Spinal cord (tissue), 10 donors: ENCODE measurements around the gene CHRNA10. TPM values are rescaled to one million over a fixed set of nuclear protein-coding genes. Genes with fewer than 3 reads are reported as not detected.

Experiments used
- DNase-seq, 6 donors: peaks; one replicate each; pipeline versions ENCODE4 v3.0.0 to v3.0.0-alpha.2; 2013 to 2015; ENCODE audit warnings: low spot score in 6 of 6, low read depth in 4 of 6
- H3K27ac ChIP-seq: one replicate; pipeline ENCODE4 v1.5.1; 2013; ENCODE audit warnings: low read depth, low read length, control low read depth
- H3K27me3 ChIP-seq: one replicate; pipeline ENCODE4 v1.6.1; 2013; ENCODE audit warnings: low read length; ENCODE audit not compliant: control insufficient read depth, insufficient read depth
- H3K36me3 ChIP-seq: one replicate; pipeline ENCODE4 v1.6.1; 2013; ENCODE audit warnings: low read length; ENCODE audit not compliant: control insufficient read depth, insufficient read depth
- H3K4me1 ChIP-seq: one replicate; pipeline ENCODE4 v1.6.1; 2013; ENCODE audit warnings: low read length; ENCODE audit not compliant: control insufficient read depth, insufficient read depth
- H3K4me3 ChIP-seq: one replicate; pipeline ENCODE4 v1.5.1; 2013; ENCODE audit warnings: low read depth, low read length, control low read depth
- H3K9me3 ChIP-seq: one replicate; pipeline ENCODE4 v1.6.1; 2013; ENCODE audit warnings: low read length; ENCODE audit not compliant: control insufficient read depth, insufficient read depth
- WGBS: methylation state at CpG from one replicate; pipeline ENCODE4 v1.1.5; 2013; ENCODE audit warnings: missing lambda C conversion rate; ENCODE audit not compliant: insufficient coverage; 5-methylcytosine and 5-hydroxymethylcytosine counted together
- polyA plus RNA-seq, 2 donors: library from polyadenylated mRNA; unstranded; fragments of 120-200 nt; gene quantifications; one replicate each; pipeline ENCODE4 v1.2.1, GENCODE V29; 2013; ENCODE audit not compliant: insufficient read length in 2 of 2
- small RNA-seq: library from RNA; depleted of rRNA; stranded (forward); fragments of <200 nt; gene quantifications from one replicate; pipeline ENCODE3, GENCODE V24; 2014; ENCODE audit warnings: low replicate concordance
- total RNA-seq, 2 donors: library from RNA; depleted of rRNA in 1 of 2; stranded (reverse); fragments of 120-200 nt in 1 of 2; fragments of >200 nt in 1 of 2; gene quantifications; one replicate each; pipeline versions ENCODE4 v1.2.3 to v1.2.4, GENCODE V29; 2013 to 2014
- donor health status: healthy.

Gene CHRNA10
- total and polyA plus RNA-seq, 4 donors = 0.40 to 2.6 (median 1.5) TPM

GRCh38 chr11:3623121-3623520 is 48.1 kb downstream of the CHRNA10 start:
- Histone ChIP-seq H3K4me3 (no peak overlapping the region), H3K27me3 (no peaks in the 10 kb centered on the region), H3K9me3 (no peaks in the 10 kb centered on the region), H3K4me1 (no peaks in the 10 kb centered on the region), H3K27ac (no peak overlapping the region), H3K36me3 (no peaks in the 10 kb centered on the region)
- 98% methylated on average over 3 of the region's 5 CpGs for WGBS
- no peak for DNase-seq

GRCh38 chr11:3622521-3622920 is 48.7 kb downstream of the CHRNA10 start:
- WGBS = 75% methylated on average over 2 of the region's 4 CpGs
- Histone ChIP-seq H3K9me3 (no peaks in the 10 kb centered on the region), H3K27ac (no peak overlapping the region), H3K4me1 (no peaks in the 10 kb centered on the region), H3K27me3 (no peaks in the 10 kb centered on the region), H3K36me3 (no peaks in the 10 kb centered on the region), H3K4me3 (no peak overlapping the region)
- no peak for DNase-seq

GRCh38 chr11:3617990-3618389 is 53.2 kb downstream of the CHRNA10 start:
- 90% methylated on average over 7 of the region's 8 CpGs for WGBS
- Histone ChIP-seq H3K27me3 (no peaks in the 10 kb centered on the region), H3K36me3 (no peaks in the 10 kb centered on the region), H3K4me3 (no peak overlapping the region), H3K27ac (no peak overlapping the region), H3K4me1 (no peaks in the 10 kb centered on the region), H3K9me3 (no peaks in the 10 kb centered on the region)
- no peak for DNase-seq

- DNase-seq = no peak
- Histone ChIP-seq H3K36me3 (no peaks in the 10 kb centered on the region), H3K27ac (no peak overlapping the region), H3K9me3 (no peaks in the 10 kb centered on the region), H3K27me3 (no peaks in the 10 kb centered on the region), H3K4me1 (no peaks in the 10 kb centered on the region), H3K4me3 (no peak overlapping the region)
- 89% methylated on average over 23 of the region's 25 CpGs for WGBS
These were observed 54.3 kb downstream of the CHRNA10 start for GRCh38 chr11:3616721-3617460.

GRCh38 chr11:3615998-3616397 is 55.2 kb downstream of the CHRNA10 start:
- H3K27ac ChIP-seq = no peak overlapping the region
- DNase-seq = no peak
- no peak overlapping the region for H3K4me3 ChIP-seq
- H3K4me1 ChIP-seq = no peaks in the 10 kb centered on the region
- no peaks in the 10 kb centered on the region for H3K9me3 ChIP-seq
- H3K36me3 ChIP-seq = no peaks in the 10 kb centered on the region
- no peaks in the 10 kb centered on the region for H3K27me3 ChIP-seq
- WGBS = 91% methylated on average over 4 of the region's 6 CpGs

Small RNA genes lying within 50 kb of the gene (small RNA-seq; reads per million reads assigned to genes)
- gene RF00019 (not detected), gene RNU6-1143P (not detected)

Other genes with a start within 250 kb of the CHRNA10 start
- gene ART5, start 29.4 kb downstream of the CHRNA10 start, total RNA-seq = 1 to 10 TPM in 1 of 2 donors, under 1 TPM in 1; 0.40 to 2.1 TPM
- gene ART5, start 29.4 kb downstream of the CHRNA10 start, polyA plus RNA-seq = under 1 TPM; 0.36 to 0.62 TPM
- gene ART1, start 26.3 kb downstream of the CHRNA10 start, total RNA-seq = not detected
- not detected for gene ART1, start 26.3 kb downstream of the CHRNA10 start, polyA plus RNA-seq
- gene NUP98, start 126.2 kb upstream of the CHRNA10 start, total RNA-seq = 10 to 100 TPM; 65.7 to 72.7 TPM
- gene NUP98, start 126.2 kb upstream of the CHRNA10 start, polyA plus RNA-seq = 10 to 100 TPM; 36.0 to 38.4 TPM
- 10 to 100 TPM in 1 of 2 donors, 1 to 10 TPM in 1; 9.5 to 13.1 TPM for gene PGAP2, start 137.2 kb upstream of the CHRNA10 start, total RNA-seq
- gene PGAP2, start 137.2 kb upstream of the CHRNA10 start, polyA plus RNA-seq = 10 to 100 TPM; 29.3 to 46.5 TPM
- gene RHOG, start 169.6 kb upstream of the CHRNA10 start, total RNA-seq = 10 to 100 TPM in 1 of 2 donors, 1 to 10 TPM in 1; 5.8 to 12.5 TPM
- gene RHOG, start 169.6 kb upstream of the CHRNA10 start, polyA plus RNA-seq = 10 to 100 TPM; 26.5 to 31.1 TPM
- 10 to 100 TPM; 32.1 to 38.6 TPM for gene STIM1, start 184.3 kb upstream of the CHRNA10 start, total RNA-seq
- 10 to 100 TPM; 44.6 to 51.5 TPM for gene STIM1, start 184.3 kb upstream of the CHRNA10 start, polyA plus RNA-seq